Activated T-cell treated with anti-CD3 and anti-CD28 coated beads, Interleukin-2, amount 50 U/mL, for 72 hours (primary cell): ENCODE data around the gene OPCML. TPM values are rescaled to one million over a fixed set of nuclear protein-coding genes. Genes with fewer than 3 reads are reported as not detected.

Experiments used
- ATAC-seq, 2 donors: fragments of 150-1000 bp; cut with Tn5 transposase; replicated peaks in 1 of 2; 2 replicates each; pipeline ENCODE4 v1.10.0; 2021; ENCODE audit warnings: moderate library complexity in 2 of 2, mild to moderate bottlenecking in 1 of 2
- DNase-seq, 2 donors: peaks; one replicate each; pipeline ENCODE4 v3.0.0; 2021 to 2022; ENCODE audit warnings: mixed read lengths in 1 of 2
- H3K27ac Mint-ChIP-seq: one replicate; pipeline ENCODE4 v1.8.0; 2022; ENCODE audit warnings: mild to moderate bottlenecking, moderate library complexity, mixed read lengths
- H3K27me3 Mint-ChIP-seq: one replicate; pipeline ENCODE4 v1.8.0; 2022; ENCODE audit warnings: low read depth, mixed read lengths
- H3K36me3 Mint-ChIP-seq, 2 donors: one replicate each; pipeline ENCODE4 v1.8.0; 2022; ENCODE audit warnings: mixed read lengths in 2 of 2, mild to moderate bottlenecking in 1 of 2; ENCODE audit not compliant: insufficient read depth in 2 of 2
- H3K4me1 Mint-ChIP-seq: one replicate; pipeline ENCODE4 v1.8.0; 2022; ENCODE audit warnings: low read depth, mixed read lengths
- H3K4me3 Mint-ChIP-seq, 2 donors: one replicate each; pipeline ENCODE4 v1.8.0; 2022; ENCODE audit warnings: mild to moderate bottlenecking in 2 of 2, mixed read lengths in 2 of 2, moderate library complexity in 2 of 2
- H3K9me3 Mint-ChIP-seq, 2 donors: one replicate each; pipeline ENCODE4 v1.8.0; 2022; ENCODE audit warnings: mixed read lengths in 2 of 2
- total RNA-seq, 2 donors: library from RNA; stranded (reverse); gene quantifications; one replicate each; pipeline ENCODE4 v1.2.3, GENCODE V29; 2022

OPCML gene
- total RNA-seq, 2 donors from 2014 or later = not detected

GRCh38 chr11:132463295-132464002 is 1068.9 kb downstream of the OPCML start:
- DNase-seq (no peak), ATAC-seq (no peak)
- Mint-ChIP-seq H3K4me3 (no peak overlapping the region), H3K27ac (no peak overlapping the region), H3K4me1 (no peaks in the 10 kb centered on the region), H3K9me3 (peaks cover 4 to 5% of the 10 kb centered on the region in 2 donors), H3K27me3 (no peaks in the 10 kb centered on the region), H3K36me3 (no peaks in the 10 kb centered on the region)

- Mint-ChIP-seq H3K4me3 (no peak overlapping the region), H3K9me3 (peaks cover 5 to 6% of the 10 kb centered on the region in 2 donors), H3K27me3 (no peaks in the 10 kb centered on the region), H3K27ac (no peak overlapping the region), H3K36me3 (peaks cover 0 to 2% of the 10 kb centered on the region in 2 donors), H3K4me1 (no peaks in the 10 kb centered on the region)
- DNase-seq (no peak), ATAC-seq (no peak)
Measured at GRCh38 chr11:132459736-132460135, 1072.6 kb downstream of the OPCML start.

- Mint-ChIP-seq H3K4me3 (no peak overlapping the region), H3K27me3 (no peaks in the 10 kb centered on the region), H3K9me3 (peaks cover 5 to 7% of the 10 kb centered on the region in 2 donors), H3K27ac (no peak overlapping the region), H3K36me3 (peaks cover 0 to 2% of the 10 kb centered on the region in 2 donors), H3K4me1 (no peaks in the 10 kb centered on the region)
- DNase-seq (no peak), ATAC-seq (no peak)
Measured at GRCh38 chr11:132457445-132457844, 1074.9 kb downstream of the OPCML start.

GRCh38 chr11:132456751-132457328 is 1075.5 kb downstream of the OPCML start:
- DNase-seq (no peak), ATAC-seq (no peak)
- Mint-ChIP-seq H3K4me3 (no peak overlapping the region), H3K36me3 (peaks cover 0 to 2% of the 10 kb centered on the region in 2 donors), H3K27ac (no peak overlapping the region), H3K27me3 (no peaks in the 10 kb centered on the region), H3K9me3 (peaks cover 5 to 8% of the 10 kb centered on the region in 2 donors), H3K4me1 (no peaks in the 10 kb centered on the region)

- no peak for ATAC-seq
- no peak overlapping the region for H3K4me3 Mint-ChIP-seq
- no peak for DNase-seq
- H3K9me3 Mint-ChIP-seq = peaks cover 4 to 5% of the 10 kb centered on the region in 2 donors
- H3K36me3 Mint-ChIP-seq = peaks cover 0 to 2% of the 10 kb centered on the region in 2 donors
- no peak overlapping the region for H3K27ac Mint-ChIP-seq
- no peaks in the 10 kb centered on the region for H3K27me3 Mint-ChIP-seq
- H3K4me1 Mint-ChIP-seq = no peaks in the 10 kb centered on the region
Measured at GRCh38 chr11:132455044-132455443, 1077.3 kb downstream of the OPCML start.

GRCh38 chr11:132453406-132453805 is 1078.9 kb downstream of the OPCML start:
- H3K4me1 Mint-ChIP-seq = no peaks in the 10 kb centered on the region
- H3K27ac Mint-ChIP-seq = no peak overlapping the region
- H3K9me3 Mint-ChIP-seq = peaks cover 3 to 4% of the 10 kb centered on the region in 2 donors
- no peak for ATAC-seq
- H3K36me3 Mint-ChIP-seq = peaks cover 0 to 2% of the 10 kb centered on the region in 2 donors
- no peaks in the 10 kb centered on the region for H3K27me3 Mint-ChIP-seq
- no peak for DNase-seq
- H3K4me3 Mint-ChIP-seq = no peak overlapping the region

GRCh38 chr11:132452616-132453015 is 1079.7 kb downstream of the OPCML start:
- ATAC-seq (no peak), DNase-seq (no peak)
- no peaks in the 10 kb centered on the region for H3K27me3 Mint-ChIP-seq
- no peak overlapping the region for H3K27ac Mint-ChIP-seq
- H3K4me3 Mint-ChIP-seq = no peak overlapping the region
- no peaks in the 10 kb centered on the region for H3K4me1 Mint-ChIP-seq
- H3K36me3 Mint-ChIP-seq = no peaks in the 10 kb centered on the region
- H3K9me3 Mint-ChIP-seq = peaks cover 2 to 3% of the 10 kb centered on the region in 2 donors

- Mint-ChIP-seq H3K27me3 (no peaks in the 10 kb centered on the region), H3K27ac (no peak overlapping the region), H3K4me3 (no peak overlapping the region), H3K9me3 (peaks cover 2 to 3% of the 10 kb centered on the region in 2 donors), H3K4me1 (no peaks in the 10 kb centered on the region), H3K36me3 (no peaks in the 10 kb centered on the region)
- DNase-seq (no peak), ATAC-seq (no peak)
Measured at GRCh38 chr11:132451942-132452601, 1080.2 kb downstream of the OPCML start.

GRCh38 chr11:132450631-132451030 is 1081.7 kb downstream of the OPCML start:
- peaks cover 2 to 3% of the 10 kb centered on the region in 2 donors for H3K9me3 Mint-ChIP-seq
- no peak overlapping the region for H3K27ac Mint-ChIP-seq
- no peaks in the 10 kb centered on the region for H3K4me1 Mint-ChIP-seq
- ATAC-seq (no peak), DNase-seq (no peak)
- no peaks in the 10 kb centered on the region for H3K36me3 Mint-ChIP-seq
- no peak overlapping the region for H3K4me3 Mint-ChIP-seq
- H3K27me3 Mint-ChIP-seq = no peaks in the 10 kb centered on the region

GRCh38 chr11:132448334-132448995 is 1083.8 kb downstream of the OPCML start:
- Mint-ChIP-seq H3K27ac (no peak overlapping the region), H3K27me3 (no peaks in the 10 kb centered on the region), H3K4me1 (no peaks in the 10 kb centered on the region), H3K4me3 (no peak overlapping the region), H3K9me3 (peaks cover 2 to 3% of the 10 kb centered on the region in 2 donors), H3K36me3 (no peaks in the 10 kb centered on the region)
- DNase-seq (no peak), ATAC-seq (no peak)

- no peaks in the 10 kb centered on the region for H3K4me1 Mint-ChIP-seq
- H3K27me3 Mint-ChIP-seq = no peaks in the 10 kb centered on the region
- H3K36me3 Mint-ChIP-seq = no peaks in the 10 kb centered on the region
- H3K27ac Mint-ChIP-seq = no peak overlapping the region
- ATAC-seq (no peak), DNase-seq (no peak)
- H3K9me3 Mint-ChIP-seq = peaks cover 3 to 4% of the 10 kb centered on the region in 2 donors
- H3K4me3 Mint-ChIP-seq = no peak overlapping the region
Measured at GRCh38 chr11:132447761-132448160, 1084.5 kb downstream of the OPCML start.

- H3K27ac Mint-ChIP-seq = no peak overlapping the region
- H3K36me3 Mint-ChIP-seq = no peaks in the 10 kb centered on the region
- no peak for DNase-seq
- no peak overlapping the region for H3K4me3 Mint-ChIP-seq
- no peaks in the 10 kb centered on the region for H3K4me1 Mint-ChIP-seq
- no peaks in the 10 kb centered on the region for H3K27me3 Mint-ChIP-seq
- H3K9me3 Mint-ChIP-seq = peaks cover 0 to 2% of the 10 kb centered on the region in 2 donors
- ATAC-seq = no peak
Measured at GRCh38 chr11:132445859-132446291, 1086.4 kb downstream of the OPCML start.

GRCh38 chr11:132444911-132445310 is 1087.4 kb downstream of the OPCML start:
- no peak overlapping the region for H3K27ac Mint-ChIP-seq

More at GRCh38 chr11:132444911-132445310, 1087.4 kb downstream of the OPCML start:
- DNase-seq (no peak), ATAC-seq (no peak)
- H3K9me3 Mint-ChIP-seq = peaks cover under 1 to 2% of the 10 kb centered on the region in 2 donors
- no peaks in the 10 kb centered on the region for H3K27me3 Mint-ChIP-seq
- no peaks in the 10 kb centered on the region for H3K36me3 Mint-ChIP-seq
- H3K4me1 Mint-ChIP-seq = no peaks in the 10 kb centered on the region
- H3K4me3 Mint-ChIP-seq = no peak overlapping the region
